Heart left ventricle (tissue), 13 donors: ENCODE measurements around the gene NAB2.

Experiments
- CTCF ChIP-seq, 12 donors: fragments of 200-600 bp; sonication (generic) in 4 of 12; IDR thresholded peaks; one replicate each; pipeline versions ENCODE4 v1.5.0 to v1.8.0; 2018 to 2022; ENCODE audit warnings: antibody characterized with exemption in 12 of 12, mild to moderate bottlenecking in 5 of 12
- POLR2A ChIP-seq, 2 donors: fragments of 450-650 bp; IDR thresholded peaks; one replicate each; pipeline ENCODE4 v1.6.1; 2017; ENCODE audit warnings: antibody characterized with exemption in 2 of 2, mild to moderate bottlenecking in 2 of 2, moderate library complexity in 2 of 2
- donor health status: ischemic (EF 13 %, LVEDD 7.1; RV severe dilation, severe dysfunction).
- donor health status: DM: no; HTN: yes; CAD: no.
- donor health status: DM: no; HTN: no; CAD: no.
- donor health status: ischemic (EF 25% LVEDD 6.9; RV normal size, moderate dysfunction).
- donor health status: ischemic (EF 25% LVEDD 5.7; RV mildly dilated, moderate dysfunction).
- donor health status: ischemic (EF 35%, LVEDD 5.7; RV mildly dilated, moderate dysfunction).
- donor health status: nonischemic (EF 11% LVEDD 7.7; RV severe dilation, severe dysfunction).
- donor health status: DM: yes; HTN: yes; CAD: no.
- donor health status: PGD.
- donor health status: ischemic (EF 29% LVEDD 5.4; RV normal size, mild dysfunction).
- donor health status: nonischemic (EF 23%, LVEDD 6.1; RV moderate dilation, normal function).

GRCh38 chr12:57107456-57108155, 18.7 kb downstream of the NAB2 start:
- TF ChIP-seq CTCF (IDR thresholded peaks at IDR 0.05): no peak
- no peak for TF ChIP-seq POLR2A (IDR thresholded peaks at IDR 0.05)
